ENCODE results near the gene E2F3.

The E2F3 gene

DNA sequence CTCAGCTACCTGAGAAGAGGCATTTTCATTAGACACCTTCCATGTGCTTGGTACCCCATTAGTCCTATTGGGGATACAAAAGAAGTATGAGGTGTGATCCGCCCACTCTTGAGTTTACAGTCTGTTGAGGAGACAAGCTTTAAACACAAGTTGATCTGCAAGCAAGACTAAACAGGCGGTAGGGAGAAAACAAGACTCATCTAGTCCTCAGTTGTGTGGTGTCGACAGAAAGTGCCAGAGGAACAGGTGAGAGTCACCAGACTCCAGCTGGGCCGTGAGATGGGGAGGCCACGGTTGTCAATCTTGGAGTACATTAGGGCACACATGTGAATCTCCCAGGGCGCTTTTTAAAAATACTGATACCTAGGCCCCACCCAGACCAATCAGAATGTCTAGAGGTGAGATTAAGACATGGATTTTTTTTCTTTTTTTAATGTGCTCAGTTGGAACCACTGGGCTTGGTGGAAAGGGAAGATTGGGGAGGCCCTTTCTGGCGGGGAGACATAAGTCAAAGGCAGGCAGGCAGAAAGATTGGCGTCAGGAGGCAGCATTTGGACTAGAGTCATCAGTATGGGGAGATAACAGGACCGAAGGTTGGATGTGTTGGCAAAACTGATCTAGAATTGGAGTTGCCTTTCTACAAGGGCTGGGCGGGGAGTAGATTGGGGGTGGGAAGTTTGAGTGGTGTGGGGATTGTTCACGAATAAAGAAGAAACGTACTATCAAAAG, 10.4 kb downstream of the E2F3 start:
- ATAC-seq (no peak), DNase-seq (no peak)
- Mint-ChIP-seq H3K9me3 (no peaks in the 10 kb centered on the region), H3K4me3 (no peak overlapping the region), H3K27me3 (no peaks in the 10 kb centered on the region), H3K4me1 (peaks cover 78% of the 10 kb centered on the region), H3K36me3 (ENCODE audit: low read depth) (peaks cover 44% of the 10 kb centered on the region), H3K27ac (peak overlapping the region; percentile 64)

- Mint-ChIP-seq H3K36me3 (ENCODE audit: low read depth) (peaks cover 39% of the 10 kb centered on the region), H3K27ac (no peak overlapping the region), H3K4me3 (no peak overlapping the region), H3K27me3 (no peaks in the 10 kb centered on the region), H3K9me3 (no peaks in the 10 kb centered on the region), H3K4me1 (peaks cover 75% of the 10 kb centered on the region)
- ATAC-seq (no peak), DNase-seq (no peak)
Observed at GRCh38 chr6:20412682-20413073, 11.0 kb downstream of the E2F3 start.

DNA sequence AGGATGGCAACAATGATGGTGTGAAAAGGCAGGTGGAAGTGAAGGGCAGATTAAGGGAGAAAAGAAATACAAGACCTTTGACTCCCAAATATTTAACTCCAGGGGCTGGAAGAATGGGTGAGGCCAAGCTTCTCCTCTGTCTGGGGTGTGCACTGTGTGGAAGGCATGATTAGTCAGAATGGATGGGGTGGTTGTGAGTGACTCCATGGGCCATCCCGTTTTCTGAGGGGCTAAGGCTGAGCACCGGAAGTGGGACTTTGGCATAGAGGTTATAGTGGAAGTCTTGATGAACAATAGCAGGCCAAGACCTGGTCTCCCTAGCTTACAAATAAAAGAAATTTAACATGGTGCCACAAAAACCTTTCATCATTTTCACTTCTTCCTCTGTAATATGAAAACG, 12.1 kb downstream of the E2F3 start:
- Mint-ChIP-seq H3K4me1 (peaks cover 74% of the 10 kb centered on the region), H3K27ac (no peak overlapping the region), H3K36me3 (ENCODE audit: low read depth) (peaks cover 35% of the 10 kb centered on the region), H3K9me3 (no peaks in the 10 kb centered on the region), H3K4me3 (no peak overlapping the region), H3K27me3 (no peaks in the 10 kb centered on the region)
- no peak for DNase-seq
- ATAC-seq: no peak

DNA sequence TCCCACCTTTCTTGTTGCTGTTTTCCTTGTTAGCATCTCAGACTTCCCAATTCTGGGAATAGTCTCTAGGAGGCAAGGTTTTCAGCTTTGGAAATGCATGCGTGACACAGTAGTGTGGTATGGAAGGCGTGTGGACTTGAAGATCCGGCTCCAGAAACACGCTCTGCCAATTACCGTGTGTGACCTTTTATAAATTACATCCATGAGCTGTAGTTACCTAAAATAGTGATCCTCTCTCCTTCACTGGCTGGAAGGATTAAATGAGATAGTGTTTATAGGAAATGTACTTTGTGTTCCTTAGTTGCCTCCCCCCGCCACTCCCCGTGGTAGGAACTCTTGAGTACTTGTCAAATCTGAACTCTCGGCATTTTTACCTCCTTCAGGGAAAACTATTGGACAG, 13.0 kb downstream of the E2F3 start:
- DNase-seq: no peak
- H3K9me3 Mint-ChIP-seq: no peaks in the 10 kb centered on the region
- peaks cover 68% of the 10 kb centered on the region for H3K4me1 Mint-ChIP-seq
- no peak overlapping the region for H3K4me3 Mint-ChIP-seq
- no peak overlapping the region for H3K27ac Mint-ChIP-seq
- no peak for ATAC-seq
- H3K36me3 Mint-ChIP-seq (ENCODE audit: low read depth): peaks cover 33% of the 10 kb centered on the region
- no peaks in the 10 kb centered on the region for H3K27me3 Mint-ChIP-seq

GRCh38 chr6:20415304-20415703, 13.6 kb downstream of the E2F3 start:
- Mint-ChIP-seq H3K36me3 (ENCODE audit: low read depth) (peaks cover 31% of the 10 kb centered on the region), H3K27me3 (no peaks in the 10 kb centered on the region), H3K27ac (no peak overlapping the region), H3K4me1 (peaks cover 62% of the 10 kb centered on the region), H3K4me3 (no peak overlapping the region), H3K9me3 (no peaks in the 10 kb centered on the region)
- DNase-seq: no peak
- no peak for ATAC-seq

GRCh38 chr6:20415712-20416454, 14.2 kb downstream of the E2F3 start:
- H3K27ac Mint-ChIP-seq: no peak overlapping the region
- ATAC-seq (peak; percentile 32), DNase-seq (no peak)

GRCh38 chr6:20416567-20417345, 15.1 kb downstream of the E2F3 start:
- DNase-seq (no peak), ATAC-seq (no peak)
- Mint-ChIP-seq H3K27me3 (no peaks in the 10 kb centered on the region), H3K27ac (no peak overlapping the region), H3K36me3 (ENCODE audit: low read depth) (peaks cover 34% of the 10 kb centered on the region), H3K4me3 (no peak overlapping the region), H3K9me3 (peaks cover 10% of the 10 kb centered on the region), H3K4me1 (peaks cover 48% of the 10 kb centered on the region)

More at GRCh38 chr6:20415712-20416454, 14.2 kb downstream of the E2F3 start:
- Mint-ChIP-seq H3K4me1 (peaks cover 56% of the 10 kb centered on the region), H3K9me3 (peaks cover 1% of the 10 kb centered on the region), H3K27me3 (no peaks in the 10 kb centered on the region), H3K4me3 (no peak overlapping the region), H3K36me3 (ENCODE audit: low read depth) (peaks cover 31% of the 10 kb centered on the region)

DNA sequence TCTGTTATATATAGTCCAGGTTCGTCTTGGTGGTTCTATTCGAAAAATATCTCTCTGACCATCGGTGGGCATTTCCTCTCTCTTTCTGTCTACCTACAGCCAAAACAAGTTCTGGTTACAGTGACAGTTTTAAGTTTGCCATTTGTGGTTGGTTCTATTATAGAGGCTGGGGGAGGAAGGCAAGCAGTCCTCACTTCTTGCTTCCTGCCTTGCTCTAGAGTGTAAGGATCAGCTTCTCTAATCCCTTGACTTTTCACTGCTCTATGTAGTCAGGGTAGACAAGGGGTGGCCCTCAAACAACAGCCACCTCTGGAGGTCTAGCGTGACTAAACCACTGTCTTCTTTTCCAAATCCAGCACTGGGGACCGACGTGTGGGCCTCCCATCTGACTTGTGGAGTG, 16.1 kb downstream of the E2F3 start:
- Mint-ChIP-seq H3K9me3 (peaks cover 13% of the 10 kb centered on the region), H3K27ac (no peak overlapping the region), H3K4me3 (no peak overlapping the region), H3K4me1 (peaks cover 44% of the 10 kb centered on the region), H3K27me3 (no peaks in the 10 kb centered on the region), H3K36me3 (ENCODE audit: low read depth) (peaks cover 38% of the 10 kb centered on the region)
- no peak for DNase-seq
- ATAC-seq: no peak

DNA sequence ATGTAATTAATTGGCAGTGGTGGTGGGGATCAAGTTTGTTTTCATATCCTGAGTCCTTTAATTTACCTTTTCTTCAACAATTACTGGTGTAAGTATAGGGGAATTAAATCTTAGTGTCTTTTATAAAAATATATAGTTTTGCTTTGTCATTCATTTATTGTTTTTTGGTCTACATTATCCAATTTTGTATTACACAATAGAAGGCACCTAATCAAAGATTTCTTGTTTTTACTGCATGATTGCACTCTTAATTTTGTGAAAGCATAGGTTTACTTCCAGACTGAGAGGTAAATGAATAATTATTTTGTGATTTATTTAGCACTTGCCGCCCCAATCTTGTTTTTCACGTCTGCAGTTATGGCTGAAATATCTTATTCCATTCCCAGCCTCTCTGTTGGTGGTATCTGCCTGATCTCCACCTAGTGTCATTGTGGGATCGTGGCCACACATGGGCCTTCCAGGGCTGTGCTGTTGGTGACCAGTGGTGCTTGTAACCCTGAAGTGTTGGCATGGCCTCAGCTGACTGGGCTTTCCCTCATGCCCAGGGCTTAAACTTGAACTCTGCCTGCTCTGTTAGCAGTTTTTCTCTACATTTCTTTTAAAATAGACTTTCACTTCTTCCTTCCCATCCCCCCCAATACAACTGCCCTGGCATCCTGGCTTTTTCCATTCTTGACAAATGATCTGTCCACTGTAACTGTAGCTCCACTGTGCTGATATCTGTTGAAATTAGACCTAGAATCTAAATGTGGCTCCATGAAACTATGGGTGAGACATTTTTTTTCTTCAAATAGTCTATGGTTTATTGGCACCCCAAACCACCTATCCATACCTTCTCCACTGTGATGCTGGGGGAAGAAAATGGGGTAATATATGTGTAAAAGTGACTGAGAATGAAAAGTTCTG, 24.8 kb downstream of the E2F3 start:
- peaks cover 44% of the 10 kb centered on the region for H3K36me3 Mint-ChIP-seq (ENCODE audit: low read depth)
- ATAC-seq (no peak), DNase-seq (no peak)
- peaks cover 9% of the 10 kb centered on the region for H3K9me3 Mint-ChIP-seq
- peaks cover 21% of the 10 kb centered on the region for H3K4me1 Mint-ChIP-seq
- H3K4me3 Mint-ChIP-seq: no peak overlapping the region
- peak overlapping the region; percentile 3 for H3K27ac Mint-ChIP-seq
- H3K27me3 Mint-ChIP-seq: no peaks in the 10 kb centered on the region

- Mint-ChIP-seq H3K9me3 (peaks cover 3% of the 10 kb centered on the region), H3K4me3 (no peak overlapping the region), H3K27me3 (no peaks in the 10 kb centered on the region), H3K4me1 (peaks cover 21% of the 10 kb centered on the region), H3K27ac (peak overlapping the region; percentile 40), H3K36me3 (ENCODE audit: low read depth) (peaks cover 43% of the 10 kb centered on the region)
- DNase-seq (no peak), ATAC-seq (no peak)
Observed at GRCh38 chr6:20427856-20428255, 26.2 kb downstream of the E2F3 start.

DNA sequence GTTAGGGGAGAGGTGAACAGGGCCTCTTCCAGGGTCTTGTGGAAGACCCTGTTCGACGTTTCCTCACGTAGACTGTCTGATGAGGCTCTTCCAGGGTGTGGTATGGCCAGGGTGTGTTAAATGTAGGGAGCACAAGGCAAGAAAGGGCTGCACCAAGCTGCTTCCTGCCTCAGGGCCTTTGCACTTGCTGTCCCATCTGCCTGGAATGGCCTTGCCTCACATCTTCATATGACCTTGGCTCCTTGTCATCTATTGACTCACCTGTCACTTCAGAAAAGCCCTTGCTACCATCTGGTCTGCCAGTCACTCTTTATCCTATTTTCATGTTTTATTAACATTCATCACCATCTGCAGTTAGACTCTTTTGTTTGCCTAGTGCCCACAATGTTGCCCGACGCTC, 31.0 kb downstream of the E2F3 start:
- no peak for DNase-seq
- no peak overlapping the region for H3K27ac Mint-ChIP-seq
- H3K27me3 Mint-ChIP-seq: no peaks in the 10 kb centered on the region
- peaks cover 56% of the 10 kb centered on the region for H3K36me3 Mint-ChIP-seq (ENCODE audit: low read depth)
- H3K4me1 Mint-ChIP-seq: peaks cover 3% of the 10 kb centered on the region
- no peak for ATAC-seq
- H3K4me3 Mint-ChIP-seq: no peak overlapping the region
- peaks cover 3% of the 10 kb centered on the region for H3K9me3 Mint-ChIP-seq

DNA sequence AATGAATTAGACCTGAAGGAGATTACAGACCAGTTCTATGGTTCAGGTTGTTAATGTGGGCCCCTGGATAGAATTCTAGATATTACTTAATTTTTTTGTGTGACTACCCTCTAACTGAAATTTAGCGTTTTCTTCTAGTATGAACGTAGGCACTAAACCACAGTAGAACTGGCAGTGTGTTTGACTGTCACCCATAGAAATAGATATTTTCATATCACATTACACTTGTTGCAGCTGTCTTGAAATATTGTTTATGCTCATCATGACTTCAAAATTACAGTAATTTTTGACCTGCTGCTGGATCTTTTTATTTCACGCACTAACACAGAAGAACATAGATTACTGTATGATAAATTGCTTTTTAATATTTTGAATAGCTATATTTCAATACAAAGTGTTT, 31.6 kb downstream of the E2F3 start:
- H3K36me3 Mint-ChIP-seq (ENCODE audit: low read depth): peaks cover 59% of the 10 kb centered on the region
- H3K9me3 Mint-ChIP-seq: peaks cover 3% of the 10 kb centered on the region
- H3K27me3 Mint-ChIP-seq: no peaks in the 10 kb centered on the region
- no peak overlapping the region for H3K4me3 Mint-ChIP-seq
- no peak for DNase-seq
- no peaks in the 10 kb centered on the region for H3K4me1 Mint-ChIP-seq
- H3K27ac Mint-ChIP-seq: no peak overlapping the region
- no peak for ATAC-seq

- Mint-ChIP-seq H3K4me3 (no peak overlapping the region), H3K27ac (no peak overlapping the region), H3K36me3 (ENCODE audit: low read depth) (peaks cover 65% of the 10 kb centered on the region), H3K27me3 (no peaks in the 10 kb centered on the region), H3K9me3 (peaks cover 3% of the 10 kb centered on the region), H3K4me1 (no peaks in the 10 kb centered on the region)
- ATAC-seq (no peak), DNase-seq (no peak)
Observed at GRCh38 chr6:20433929-20434328, 32.2 kb downstream of the E2F3 start.

DNA sequence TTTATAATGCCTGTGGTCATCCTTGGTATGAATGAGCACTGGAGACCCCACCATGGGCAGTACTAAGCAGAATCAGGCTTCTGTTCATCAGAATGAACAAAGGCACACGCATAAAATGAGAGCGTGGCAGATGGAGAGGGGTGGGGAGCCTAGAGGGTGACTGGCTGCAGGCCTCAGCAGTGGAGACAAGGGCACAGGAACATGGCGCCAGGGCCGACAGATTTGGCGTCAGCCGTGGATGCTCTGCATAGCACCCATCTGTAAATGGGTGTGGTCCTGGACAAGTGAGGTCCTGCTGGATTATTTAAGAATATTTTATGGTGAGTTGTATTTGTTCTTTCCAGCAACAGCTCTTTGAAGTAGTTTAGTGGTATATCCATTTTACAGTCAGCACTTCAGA, 33.1 kb downstream of the E2F3 start:
- no peak overlapping the region for H3K27ac Mint-ChIP-seq
- no peak for DNase-seq
- no peak for ATAC-seq
- H3K27me3 Mint-ChIP-seq: no peaks in the 10 kb centered on the region
- H3K4me3 Mint-ChIP-seq: no peak overlapping the region
- peaks cover 5% of the 10 kb centered on the region for H3K9me3 Mint-ChIP-seq
- no peaks in the 10 kb centered on the region for H3K4me1 Mint-ChIP-seq
- H3K36me3 Mint-ChIP-seq (ENCODE audit: low read depth): peaks cover 73% of the 10 kb centered on the region
